ENCODE data around the gene ULBP3.

The ULBP3 gene

DNA sequence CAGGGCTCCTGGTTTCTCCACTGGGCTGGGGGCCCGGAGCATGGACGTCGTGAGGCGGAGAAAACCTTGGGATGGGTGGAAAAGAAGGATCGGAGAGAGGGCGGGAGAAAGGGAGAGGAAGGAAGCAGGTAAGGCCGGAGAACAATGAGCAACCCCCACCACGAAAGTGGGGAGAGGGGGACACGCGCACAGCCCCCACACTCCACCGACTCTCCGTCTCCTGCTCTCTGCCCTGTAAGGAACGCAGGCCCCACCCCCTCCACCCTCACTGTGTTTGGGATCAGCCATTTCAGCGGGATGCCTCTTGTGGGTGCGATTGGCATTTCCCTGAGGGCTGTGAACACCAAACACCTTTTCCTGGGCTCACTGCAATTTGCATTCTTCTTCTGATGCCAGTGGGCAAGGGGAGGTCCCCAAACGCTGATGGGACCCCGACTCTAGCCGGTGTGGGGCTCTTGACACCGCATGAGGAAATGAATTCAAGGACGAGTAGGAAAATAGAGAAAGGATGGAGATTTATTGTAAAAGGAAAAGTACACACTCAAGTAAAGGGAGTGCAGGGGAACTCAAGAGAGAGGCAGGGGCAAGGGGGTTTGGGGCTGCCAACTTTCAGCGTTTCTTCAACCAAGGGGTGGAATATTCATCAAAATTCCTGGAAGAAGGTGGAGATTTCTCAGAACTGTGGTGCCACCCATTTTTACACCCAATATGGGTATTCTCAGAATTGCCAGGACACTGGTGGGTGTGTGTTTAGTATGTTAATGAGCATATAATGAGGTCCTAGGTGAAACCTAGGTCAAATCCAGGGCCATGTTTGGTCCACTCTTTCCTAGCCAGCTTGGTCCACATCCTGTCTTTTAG is 30.5 kb downstream of the ULBP3 start:
- no peak for DNase-seq
- Histone ChIP-seq H3K27me3 (ENCODE audit: insufficient read depth, low read depth, severe bottlenecking) (peaks cover 57% of the 10 kb centered on the region), H3K9me3 (ENCODE audit: severe bottlenecking) (no peaks in the 10 kb centered on the region), H3K27ac (no peak overlapping the region), H3K4me3 (ENCODE audit: low read depth, low read length) (no peak overlapping the region), H3K36me3 (no peaks in the 10 kb centered on the region)
- no peak for TF ChIP-seq CTCF (IDR thresholded peaks at IDR 0.05; ENCODE audit: low read depth, low read length)

GRCh38 chr6:150037526-150038201 is 31.3 kb downstream of the ULBP3 start:
- Histone ChIP-seq H3K9me3 (ENCODE audit: severe bottlenecking) (no peaks in the 10 kb centered on the region), H3K27ac (no peak overlapping the region), H3K27me3 (ENCODE audit: insufficient read depth, low read depth, severe bottlenecking) (peaks cover 57% of the 10 kb centered on the region), H3K36me3 (no peaks in the 10 kb centered on the region), H3K4me3 (ENCODE audit: low read depth, low read length) (no peak overlapping the region)
- no peak for DNase-seq
- TF ChIP-seq CTCF (IDR thresholded peaks at IDR 0.05; ENCODE audit: low read depth, low read length), result no peak

DNA sequence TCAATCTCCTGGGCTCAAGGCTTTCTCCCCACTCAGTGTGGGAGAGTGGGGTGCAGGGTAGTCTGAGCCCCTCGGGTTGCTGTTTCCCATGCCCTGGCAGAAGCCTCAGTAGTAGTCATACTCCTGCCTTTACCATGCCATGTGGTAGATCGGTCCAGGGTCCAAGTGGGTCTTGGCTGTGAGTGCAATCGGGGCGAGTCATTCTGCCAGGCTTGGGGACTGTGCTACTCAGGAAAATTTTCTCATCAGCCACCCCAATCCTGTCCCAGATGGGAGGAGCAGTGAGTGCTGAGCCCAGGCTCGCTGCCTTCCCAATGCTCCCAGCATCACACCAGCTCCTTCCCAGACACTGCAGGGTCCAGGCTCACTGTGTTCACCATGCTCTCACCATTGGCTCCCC is 32.8 kb downstream of the ULBP3 start:
- Histone ChIP-seq H3K36me3 (no peaks in the 10 kb centered on the region), H3K27me3 (ENCODE audit: insufficient read depth, low read depth, severe bottlenecking) (peaks cover 67% of the 10 kb centered on the region), H3K4me3 (ENCODE audit: low read depth, low read length) (no peak overlapping the region), H3K27ac (no peak overlapping the region), H3K9me3 (ENCODE audit: severe bottlenecking) (no peaks in the 10 kb centered on the region)
- no peak for DNase-seq
- TF ChIP-seq CTCF (IDR thresholded peaks at IDR 0.05; ENCODE audit: low read depth, low read length), result no peak

- DNase-seq, result no peak
- no peak overlapping the region for H3K4me3 ChIP-seq (ENCODE audit: low read depth, low read length)
- no peak for TF ChIP-seq CTCF (IDR thresholded peaks at IDR 0.05; ENCODE audit: low read depth, low read length)
- peaks cover 85% of the 10 kb centered on the region for H3K27me3 ChIP-seq (ENCODE audit: insufficient read depth, low read depth, severe bottlenecking)
- H3K36me3 ChIP-seq, result no peaks in the 10 kb centered on the region
- no peaks in the 10 kb centered on the region for H3K9me3 ChIP-seq (ENCODE audit: severe bottlenecking)
- H3K27ac ChIP-seq, result no peak overlapping the region
Measured at GRCh38 chr6:150033207-150033771, 35.6 kb downstream of the ULBP3 start.

DNA sequence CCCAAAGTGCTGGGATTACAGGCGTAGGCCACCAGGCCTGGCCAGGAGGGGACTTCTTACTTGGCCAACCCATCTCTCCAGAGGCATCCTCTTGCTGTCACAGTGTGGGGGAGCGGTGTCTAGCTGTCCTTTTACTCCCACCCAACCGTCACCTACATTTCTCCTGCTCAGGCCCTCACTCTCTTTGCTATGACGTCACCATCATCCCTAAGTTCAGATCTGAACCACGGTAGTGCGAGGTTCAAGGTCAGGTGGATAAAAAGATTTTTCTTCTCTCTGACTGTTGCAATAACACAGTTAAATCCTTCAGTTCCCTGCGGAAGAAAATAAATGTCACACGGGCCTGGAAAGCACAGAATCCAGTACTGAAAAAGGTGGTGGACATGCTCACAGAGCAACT is 36.3 kb downstream of the ULBP3 start:
- no peak for TF ChIP-seq CTCF (IDR thresholded peaks at IDR 0.05; ENCODE audit: low read depth, low read length)
- H3K9me3 ChIP-seq (ENCODE audit: severe bottlenecking), result no peaks in the 10 kb centered on the region
- no peak overlapping the region for H3K27ac ChIP-seq
- H3K4me3 ChIP-seq (ENCODE audit: low read depth, low read length), result no peak overlapping the region
- peaks cover 85% of the 10 kb centered on the region for H3K27me3 ChIP-seq (ENCODE audit: insufficient read depth, low read depth, severe bottlenecking)
- H3K36me3 ChIP-seq, result no peaks in the 10 kb centered on the region
- no peak for DNase-seq

All from WERI-Rb-1 (cell line).